Measurements from ENCODE around the gene DET1. TPM values are rescaled to one million over a fixed set of nuclear protein-coding genes. Genes with fewer than 3 reads are reported as not detected.
"Not testable (repeated sequence)": the region's sequence is repeated elsewhere in the genome, so short reads cannot be mapped to it uniquely, and the experiment has no call there.

DET1 gene
- total and polyA plus RNA-seq, 4 experiments from 2014 or later, result 1.1 to 11.7 (median 7.5) TPM

- H3K9me3 Mint-ChIP-seq; POLR2A ChIA-PET (ENCODE audit: partially characterized antibody): not testable (repeated sequence)
- peaks cover 2 to 17% of the 10 kb centered on the region in 2 donors for H3K36me3 Mint-ChIP-seq
Measured at GRCh38 chr15:88540350-88540749, 6.1 kb downstream of the DET1 start.

GRCh38 chr15:88539441-88539840 is 7.0 kb downstream of the DET1 start:
- H3K27me3 ChIP-seq (ENCODE audit: insufficient read depth, low read length), result no peaks in the 10 kb centered on the region
- peaks cover 0 to 17% (median 5%) of the 10 kb centered on the region in 8 donors for H3K9me3 Mint-ChIP-seq
- intact Hi-C loops (cut with micrococcal nuclease), result no loop called here
- DNase-seq, result no peak
- no peak overlapping the region for H3K4me3 Mint-ChIP-seq
- peaks cover 0 to 6% (median 3%) of the 10 kb centered on the region in 4 donors for H3K4me1 Mint-ChIP-seq
- POLR2A ChIA-PET (ENCODE audit: partially characterized antibody), result no interaction called here
- H3K27ac Mint-ChIP-seq, result no peak overlapping the region
- no peak overlapping the region for H3K4me3 ChIP-seq (ENCODE audit: low read length in 2 of 2)
- H3K9me3 ChIP-seq (ENCODE audit: control insufficient read depth in 1 of 2, low read length in 2 of 2), result no peaks in the 10 kb centered on the region
- no peaks in the 10 kb centered on the region for H3K36me3 ChIP-seq (ENCODE audit: insufficient read depth, low read length)
- no peak overlapping the region for H3K27ac ChIP-seq (ENCODE audit: low read depth, low read length)
- H3K27me3 Mint-ChIP-seq, result no peaks in the 10 kb centered on the region
- CTCF ChIA-PET (ENCODE audit: partially characterized antibody), result no interaction called here
- H3K36me3 Mint-ChIP-seq, result peaks cover 7 to 26% of the 10 kb centered on the region in 2 donors
- no peaks in the 10 kb centered on the region for H3K4me1 ChIP-seq (ENCODE audit: insufficient read depth, low read length)

More at GRCh38 chr15:88540350-88540749, 6.1 kb downstream of the DET1 start:
- H3K27ac ChIP-seq (ENCODE audit: low read depth, low read length); H3K27me3 ChIP-seq (ENCODE audit: insufficient read depth, low read length); H3K9me3 ChIP-seq (ENCODE audit: control insufficient read depth in 1 of 2, low read length in 2 of 2); H3K4me1 ChIP-seq (ENCODE audit: insufficient read depth, low read length); H3K4me3 Mint-ChIP-seq; H3K36me3 ChIP-seq (ENCODE audit: insufficient read depth, low read length); CTCF ChIA-PET (ENCODE audit: partially characterized antibody); H3K4me3 ChIP-seq (ENCODE audit: low read length in 2 of 2); H3K4me1 Mint-ChIP-seq; H3K27me3 Mint-ChIP-seq; DNase-seq; intact Hi-C loops (cut with micrococcal nuclease): not testable (repeated sequence)
- peak overlapping the region in 1 of 7 donors; percentile 57 for H3K27ac Mint-ChIP-seq

- H3K4me1 ChIP-seq (ENCODE audit: insufficient read depth, low read length), result no peaks in the 10 kb centered on the region
- no peaks in the 10 kb centered on the region for H3K36me3 ChIP-seq (ENCODE audit: insufficient read depth, low read length)
- H3K36me3 Mint-ChIP-seq, result peaks cover 10 to 31% of the 10 kb centered on the region in 2 donors
- H3K9me3 Mint-ChIP-seq, result peaks cover 0 to 22% (median 6%) of the 10 kb centered on the region in 8 donors
- no peaks in the 10 kb centered on the region for H3K27me3 ChIP-seq (ENCODE audit: insufficient read depth, low read length)
- peak overlapping the region in 1 of 8 donors; percentile 3 for H3K4me3 Mint-ChIP-seq
- H3K9me3 ChIP-seq (ENCODE audit: control insufficient read depth in 1 of 2, low read length in 2 of 2), result no peaks in the 10 kb centered on the region
- intact Hi-C loops (cut with micrococcal nuclease), result no loop called here
- H3K4me1 Mint-ChIP-seq, result peaks cover 0 to 6% (median 3%) of the 10 kb centered on the region in 4 donors
- H3K27ac ChIP-seq (ENCODE audit: low read depth, low read length), result no peak overlapping the region
- DNase-seq, result no peak
- peak overlapping the region in 2 of 7 donors; percentile 41 to 60 for H3K27ac Mint-ChIP-seq
- CTCF ChIA-PET (ENCODE audit: partially characterized antibody), result no interaction called here
- POLR2A ChIA-PET (ENCODE audit: partially characterized antibody), result no interaction called here
- no peak overlapping the region for H3K4me3 ChIP-seq (ENCODE audit: low read length in 2 of 2)
- no peaks in the 10 kb centered on the region for H3K27me3 Mint-ChIP-seq
Measured at GRCh38 chr15:88538972-88539371, 7.5 kb downstream of the DET1 start.

GRCh38 chr15:88537591-88538317 is 8.7 kb downstream of the DET1 start:
- H3K9me3 Mint-ChIP-seq, result peaks cover 0 to 25% (median 7%) of the 10 kb centered on the region in 8 donors

GRCh38 chr15:88535607-88536313 is 10.7 kb downstream of the DET1 start:
- no peak overlapping the region for H3K27ac Mint-ChIP-seq
- intact Hi-C loops (cut with micrococcal nuclease), result no loop called here
- Histone ChIP-seq H3K9me3 (ENCODE audit: control insufficient read depth in 1 of 2, low read length in 2 of 2) (no peaks in the 10 kb centered on the region), H3K36me3 (ENCODE audit: insufficient read depth, low read length) (peaks cover 8% of the 10 kb centered on the region), H3K27me3 (ENCODE audit: insufficient read depth, low read length) (no peaks in the 10 kb centered on the region), H3K4me3 (ENCODE audit: low read length in 2 of 2) (no peak overlapping the region), H3K4me1 (ENCODE audit: insufficient read depth, low read length) (no peaks in the 10 kb centered on the region), H3K27ac (ENCODE audit: low read depth, low read length) (no peak overlapping the region)
- POLR2A ChIA-PET (ENCODE audit: partially characterized antibody), result no interaction called here
- peaks cover 0 to 25% (median 7%) of the 10 kb centered on the region in 8 donors for H3K9me3 Mint-ChIP-seq
- peaks cover 30 to 49% of the 10 kb centered on the region in 2 donors for H3K36me3 Mint-ChIP-seq
- DNase-seq, result no peak
- H3K4me1 Mint-ChIP-seq, result peaks cover 0 to 4% (median 2%) of the 10 kb centered on the region in 4 donors
- H3K4me3 Mint-ChIP-seq, result no peak overlapping the region
- no peaks in the 10 kb centered on the region for H3K27me3 Mint-ChIP-seq
- CTCF ChIA-PET (ENCODE audit: partially characterized antibody), result interaction anchor here (0.9 kb wide), 1 partner anchor 103 kb away, joined by 3 read pairs; the partner anchor contains the start of gene ISG20

More at GRCh38 chr15:88537591-88538317, 8.7 kb downstream of the DET1 start:
- H3K4me3 ChIP-seq (ENCODE audit: low read length in 2 of 2), result no peak overlapping the region
- H3K27ac ChIP-seq (ENCODE audit: low read depth, low read length), result no peak overlapping the region
- ChIA-PET CTCF (ENCODE audit: partially characterized antibody) (no interaction called here), POLR2A (ENCODE audit: partially characterized antibody) (no interaction called here)
- Mint-ChIP-seq H3K4me1 (peaks cover 0 to 6% (median 3%) of the 10 kb centered on the region in 4 donors), H3K27ac (peak overlapping the region in 1 of 7 donors; percentile 1), H3K4me3 (no peak overlapping the region), H3K27me3 (no peaks in the 10 kb centered on the region), H3K36me3 (peaks cover 16 to 40% of the 10 kb centered on the region in 2 donors)
- H3K27me3 ChIP-seq (ENCODE audit: insufficient read depth, low read length), result no peaks in the 10 kb centered on the region
- DNase-seq, result no peak
- H3K9me3 ChIP-seq (ENCODE audit: control insufficient read depth in 1 of 2, low read length in 2 of 2), result no peaks in the 10 kb centered on the region
- H3K4me1 ChIP-seq (ENCODE audit: insufficient read depth, low read length), result no peaks in the 10 kb centered on the region
- H3K36me3 ChIP-seq (ENCODE audit: insufficient read depth, low read length), result no peaks in the 10 kb centered on the region
- intact Hi-C loops (cut with micrococcal nuclease), result no loop called here

GRCh38 chr15:88535100-88535499 is 11.4 kb downstream of the DET1 start:
- Histone ChIP-seq H3K4me1 (ENCODE audit: insufficient read depth, low read length) (no peaks in the 10 kb centered on the region), H3K27ac (ENCODE audit: low read depth, low read length) (no peak overlapping the region), H3K36me3 (ENCODE audit: insufficient read depth, low read length) (peaks cover 15% of the 10 kb centered on the region), H3K27me3 (ENCODE audit: insufficient read depth, low read length) (no peaks in the 10 kb centered on the region), H3K9me3 (ENCODE audit: control insufficient read depth in 1 of 2, low read length in 2 of 2) (no peaks in the 10 kb centered on the region), H3K4me3 (ENCODE audit: low read length in 2 of 2) (no peak overlapping the region)
- ChIA-PET POLR2A (ENCODE audit: partially characterized antibody) (no interaction called here), CTCF (ENCODE audit: partially characterized antibody) (interaction anchor here (0.9 kb wide), 1 partner anchor 103 kb away, joined by 3 read pairs; the partner anchor contains the start of gene ISG20)
- no peak overlapping the region for H3K4me3 Mint-ChIP-seq
- intact Hi-C loops (cut with micrococcal nuclease), result no loop called here
- no peak overlapping the region for H3K27ac Mint-ChIP-seq
- H3K27me3 Mint-ChIP-seq, result no peaks in the 10 kb centered on the region
- H3K9me3 Mint-ChIP-seq, result peaks cover 0 to 25% (median 7%) of the 10 kb centered on the region in 8 donors
- DNase-seq, result no peak
- peaks cover 37 to 54% of the 10 kb centered on the region in 2 donors for H3K36me3 Mint-ChIP-seq
- H3K4me1 Mint-ChIP-seq, result peaks cover 0 to 4% (median 2%) of the 10 kb centered on the region in 4 donors

- no peaks in the 10 kb centered on the region for H3K27me3 Mint-ChIP-seq
- POLR2A ChIA-PET (ENCODE audit: partially characterized antibody), result no interaction called here
- H3K27ac Mint-ChIP-seq, result no peak overlapping the region
- intact Hi-C loops (cut with micrococcal nuclease), result no loop called here
- Histone ChIP-seq H3K27ac (ENCODE audit: low read depth, low read length) (no peak overlapping the region), H3K36me3 (ENCODE audit: insufficient read depth, low read length) (peaks cover 24% of the 10 kb centered on the region), H3K9me3 (ENCODE audit: control insufficient read depth in 1 of 2, low read length in 2 of 2) (no peaks in the 10 kb centered on the region), H3K4me1 (ENCODE audit: insufficient read depth, low read length) (no peaks in the 10 kb centered on the region), H3K4me3 (ENCODE audit: low read length in 2 of 2) (no peak overlapping the region), H3K27me3 (ENCODE audit: insufficient read depth, low read length) (no peaks in the 10 kb centered on the region)
- CTCF ChIA-PET (ENCODE audit: partially characterized antibody), result no interaction called here
- peaks cover 0 to 25% (median 7%) of the 10 kb centered on the region in 8 donors for H3K9me3 Mint-ChIP-seq
- no peak for DNase-seq
- H3K4me1 Mint-ChIP-seq, result peaks cover 0 to 7% (median 1%) of the 10 kb centered on the region in 4 donors
- H3K4me3 Mint-ChIP-seq, result no peak overlapping the region
- H3K36me3 Mint-ChIP-seq, result peaks cover 54 to 69% of the 10 kb centered on the region in 2 donors
Measured at GRCh38 chr15:88533376-88533775, 13.1 kb downstream of the DET1 start.

All from CD4-positive, alpha-beta memory T cell (primary cell).